AG08396 (cell line): ENCODE measurements around the gene TMEM61.

Source experiments
- DNase-seq: peaks from one replicate; pipeline ENCODE4 v3.0.0; 2012; ENCODE audit warnings: low spot score, mixed read lengths

Gene TMEM61

GRCh38 chr1:54985556-54985955 is 5.1 kb downstream of the TMEM61 start:
- no peak for DNase-seq

GRCh38 chr1:54986025-54986424 is 5.6 kb downstream of the TMEM61 start:
- no peak for DNase-seq

GRCh38 chr1:54986533-54986932 is 6.1 kb downstream of the TMEM61 start:
- no peak for DNase-seq

GRCh38 chr1:54987427-54987826 is 7.0 kb downstream of the TMEM61 start:
- DNase-seq: no peak

GRCh38 chr1:54987919-54988705 is 7.7 kb downstream of the TMEM61 start:
- DNase-seq: peak; percentile 62

- DNase-seq: no peak
Observed at GRCh38 chr1:54988975-54989374, 8.5 kb downstream of the TMEM61 start.

GRCh38 chr1:54989473-54989872 is 9.0 kb downstream of the TMEM61 start:
- no peak for DNase-seq

GRCh38 chr1:54989968-54990810 is 9.8 kb downstream of the TMEM61 start:
- no peak for DNase-seq

GRCh38 chr1:54990916-54991315 is 10.5 kb downstream of the TMEM61 start:
- DNase-seq: no peak

GRCh38 chr1:54991939-54992338 is 11.5 kb downstream of the TMEM61 start:
- no peak for DNase-seq

GRCh38 chr1:54993140-54993539 is 12.7 kb downstream of the TMEM61 start:
- DNase-seq: no peak

- no peak for DNase-seq
Observed at GRCh38 chr1:54994355-54994990, 14.0 kb downstream of the TMEM61 start.

- DNase-seq: no peak
Observed at GRCh38 chr1:54995013-54995760, 14.8 kb downstream of the TMEM61 start.

GRCh38 chr1:54995835-54996234 is 15.4 kb downstream of the TMEM61 start:
- DNase-seq: no peak

- peak; percentile 92 for DNase-seq
Observed at GRCh38 chr1:54996359-54996868, 16.0 kb downstream of the TMEM61 start.

- DNase-seq: peak; percentile 45
Observed at GRCh38 chr1:54996869-54997710, 16.7 kb downstream of the TMEM61 start.

- no peak for DNase-seq
Observed at GRCh38 chr1:54997711-54997986, 17.2 kb downstream of the TMEM61 start.

- no peak for DNase-seq
Observed at GRCh38 chr1:54998100-54998499, 17.7 kb downstream of the TMEM61 start.

GRCh38 chr1:54998677-54999076 is 18.2 kb downstream of the TMEM61 start, which contains the start of gene BSND:
BSND (plus strand) TSS chr1:54998933; CDS start chr1:54999187, 254 bp downstream.
- no peak for DNase-seq

GRCh38 chr1:55000110-55001085 is 20.0 kb downstream of the TMEM61 start:
- DNase-seq: no peak
